NB4 (cell line): ENCODE measurements around the gene MRFAP1.

Experiments
- DNase-seq: peaks from one replicate; pipeline ENCODE4 v3.0.0; 2010; ENCODE audit warnings: low read depth
- H3K4me3 ChIP-seq: one replicate; pipeline ENCODE4 v1.5.1; 2011; ENCODE audit warnings: mild to moderate bottlenecking, low read depth, low read length, moderate library complexity
- CTCF ChIP-seq: IDR thresholded peaks from one replicate; pipeline ENCODE4 v1.5.1; 2012; ENCODE audit warnings: low read depth, low read length
- MAX ChIP-seq: IDR thresholded peaks from 2 replicates; pipeline ENCODE4 v1.6.1; 2011; ENCODE audit warnings: low read depth, low read length
- MYC ChIP-seq: IDR thresholded peaks from 2 replicates; pipeline ENCODE4 v1.6.1; 2011; ENCODE audit warnings: low read depth, low read length
- POLR2A ChIP-seq: IDR thresholded peaks from 2 replicates; pipeline ENCODE4 v1.6.1; 2011; ENCODE audit warnings: mild to moderate bottlenecking; ENCODE audit not compliant: insufficient read length; ENCODE audit errors: extremely low read depth

The MRFAP1 gene

GRCh38 chr4:6612961-6613675 is 27.4 kb upstream of the MRFAP1 start:
- TF ChIP-seq CTCF = no peak
- TF ChIP-seq MYC = no peak
- TF ChIP-seq POLR2A = no peak
- TF ChIP-seq MAX = no peak
- no peak for DNase-seq
- H3K4me3 ChIP-seq = no peak overlapping the region

- TF ChIP-seq POLR2A = no peak
- no peak for TF ChIP-seq CTCF
- no peak for TF ChIP-seq MYC
- no peak for TF ChIP-seq MAX
Observed at GRCh38 chr4:6613676-6614651, 26.5 kb upstream of the MRFAP1 start.

GRCh38 chr4:6614701-6615230 is 25.7 kb upstream of the MRFAP1 start:
- no peak overlapping the region for H3K4me3 ChIP-seq
- TF ChIP-seq POLR2A (no peak), MAX (no peak), MYC (no peak), CTCF (no peak)
- DNase-seq = no peak

More at GRCh38 chr4:6613676-6614651, 26.5 kb upstream of the MRFAP1 start:
- no peak overlapping the region for H3K4me3 ChIP-seq
- DNase-seq = no peak

GRCh38 chr4:6616087-6616995 is 24.1 kb upstream of the MRFAP1 start:
- DNase-seq = peak; percentile 33
- no peak overlapping the region for H3K4me3 ChIP-seq
- no peak for TF ChIP-seq MAX
- no peak for TF ChIP-seq CTCF
- TF ChIP-seq POLR2A = no peak
- TF ChIP-seq MYC = no peak

- no peak overlapping the region for H3K4me3 ChIP-seq
- TF ChIP-seq MAX (no peak), POLR2A (no peak), CTCF (no peak), MYC (no peak)
- no peak for DNase-seq
Observed at GRCh38 chr4:6617246-6617645, 23.2 kb upstream of the MRFAP1 start.
